ENCODE data around the gene EIF5AL1.

EIF5AL1 gene

GRCh38 chr10:79561257-79561656, 48.9 kb downstream of the EIF5AL1 start:
- DNase-seq, result no peak

- DNase-seq, result no peak
Measured at GRCh38 chr10:79562135-79562756, 49.9 kb downstream of the EIF5AL1 start.

GRCh38 chr10:79563426-79563825, 51.1 kb downstream of the EIF5AL1 start:
- no peak for DNase-seq

Data from cortex of kidney (tissue), 1 donor.